ENCODE results near the gene BBS9.
"Not testable (repeated sequence)": the region's sequence is repeated elsewhere in the genome, so short reads cannot be mapped to it uniquely, and the experiment has no call there.

BBS9 gene

GRCh38 chr7:33446551-33446950, 317.2 kb downstream of the BBS9 start:
- no peak for DNase-seq

- no peak for DNase-seq
These were observed 318.7 kb downstream of the BBS9 start for GRCh38 chr7:33448035-33448434.

GRCh38 chr7:33449847-33450246, 320.5 kb downstream of the BBS9 start:
- no peak for DNase-seq

- no peak for DNase-seq
These were observed 323.6 kb downstream of the BBS9 start for GRCh38 chr7:33452805-33453502.

- DNase-seq = no peak
These were observed 327.7 kb downstream of the BBS9 start for GRCh38 chr7:33457039-33457438.

GRCh38 chr7:33458581-33458980, 329.2 kb downstream of the BBS9 start:
- DNase-seq = no peak

- no peak for DNase-seq
These were observed 330.0 kb downstream of the BBS9 start for GRCh38 chr7:33459340-33459751.

- no peak for DNase-seq
These were observed 333.8 kb downstream of the BBS9 start for GRCh38 chr7:33463131-33463530.

- DNase-seq = no peak
These were observed 336.8 kb downstream of the BBS9 start for GRCh38 chr7:33466203-33466602.

GRCh38 chr7:33471636-33472242, 342.4 kb downstream of the BBS9 start:
- DNase-seq = no peak

- no peak for DNase-seq
These were observed 343.1 kb downstream of the BBS9 start for GRCh38 chr7:33472348-33473025.

- no peak for DNase-seq
These were observed 348.5 kb downstream of the BBS9 start for GRCh38 chr7:33477719-33478480.

GRCh38 chr7:33484476-33484875, 355.1 kb downstream of the BBS9 start:
- not testable (repeated sequence) for DNase-seq

GRCh38 chr7:33485747-33486493, 356.6 kb downstream of the BBS9 start:
- no peak for DNase-seq

GRCh38 chr7:33486633-33487032, 357.3 kb downstream of the BBS9 start:
- DNase-seq = no peak

- DNase-seq = no peak
These were observed 358.8 kb downstream of the BBS9 start for GRCh38 chr7:33487998-33488682.

GRCh38 chr7:33494474-33494873, 365.1 kb downstream of the BBS9 start:
- no peak for DNase-seq

- DNase-seq = no peak
These were observed 365.8 kb downstream of the BBS9 start for GRCh38 chr7:33495207-33495606.

- no peak for DNase-seq
These were observed 367.7 kb downstream of the BBS9 start for GRCh38 chr7:33497051-33497450.

- no peak for DNase-seq
These were observed 371.6 kb downstream of the BBS9 start for GRCh38 chr7:33500703-33501701.

- DNase-seq = no peak
These were observed 373.6 kb downstream of the BBS9 start for GRCh38 chr7:33503014-33503413.

Measured in CD4-positive, alpha-beta T cell treated with Interleukin-12 subunit alpha and Interleukin-12 subunit beta, for 1 hour (primary cell).